Anterior cingulate cortex (tissue), 58 donors: Measurements from ENCODE around the gene RAPGEF2.

Experiments used
- DNase-seq, 58 donors: peaks; one replicate each; lab custom pipeline; 2025; lab: John Stamatoyannopoulos, UW

The RAPGEF2 gene

GRCh38 chr4:159382856-159383561 lies 280.1 kb downstream of the RAPGEF2 start:
- no peak for DNase-seq

GRCh38 chr4:159383562-159383931 lies 280.7 kb downstream of the RAPGEF2 start:
- DNase-seq, result no peak

- no peak for DNase-seq
These were observed 281.1 kb downstream of the RAPGEF2 start for GRCh38 chr4:159384017-159384416.

- DNase-seq, result no peak
These were observed 281.8 kb downstream of the RAPGEF2 start for GRCh38 chr4:159384632-159385031.

GRCh38 chr4:159386620-159387019 lies 283.7 kb downstream of the RAPGEF2 start:
- no peak for DNase-seq

- DNase-seq, result no peak
These were observed 286.9 kb downstream of the RAPGEF2 start for GRCh38 chr4:159389756-159390155.

- DNase-seq, result no peak
These were observed 287.8 kb downstream of the RAPGEF2 start for GRCh38 chr4:159390648-159391047.

- DNase-seq, result no peak
These were observed 292.8 kb downstream of the RAPGEF2 start for GRCh38 chr4:159395693-159396092.

GRCh38 chr4:159396151-159396550 lies 293.3 kb downstream of the RAPGEF2 start:
- no peak for DNase-seq

- no peak for DNase-seq
These were observed 295.4 kb downstream of the RAPGEF2 start for GRCh38 chr4:159398236-159398638.

DNA sequence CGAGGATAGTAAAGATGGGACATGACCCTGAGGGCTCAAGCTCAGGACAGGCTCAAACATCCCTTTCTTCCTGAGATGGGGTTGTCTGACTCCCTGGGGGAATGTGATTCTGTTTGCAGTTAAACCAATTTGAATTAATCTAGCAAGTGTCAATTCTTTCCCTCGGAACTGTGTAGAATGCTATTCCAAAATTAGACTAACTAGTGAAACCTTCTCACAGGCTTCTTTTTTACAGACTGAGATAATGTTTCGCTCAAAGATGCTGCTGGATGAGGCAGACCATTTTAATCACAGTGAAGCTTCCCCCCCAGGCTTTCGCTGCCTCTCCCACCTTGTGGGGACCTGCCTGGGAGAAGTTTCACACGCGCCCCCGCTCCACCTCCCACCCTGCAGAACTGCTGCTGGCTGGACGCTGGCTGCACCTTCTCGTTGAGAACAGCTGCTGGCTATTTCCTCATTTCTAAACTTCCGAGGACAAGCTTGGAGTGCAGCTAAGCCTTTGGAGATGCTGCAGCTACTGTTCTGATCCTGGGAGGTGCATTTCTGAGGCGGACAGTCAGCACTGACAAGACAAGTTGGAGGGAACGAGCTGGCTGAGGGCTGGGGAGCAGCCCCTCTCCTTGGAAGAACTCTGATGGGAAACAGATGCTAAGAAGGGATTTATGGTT lies 297.8 kb downstream of the RAPGEF2 start:
- peak in 38 of 58 donors; percentile 4 to 87 (median 36) for DNase-seq

- peak in 1 of 58 donors; percentile 43 for DNase-seq
These were observed 298.4 kb downstream of the RAPGEF2 start for GRCh38 chr4:159401226-159401712.

- no peak for DNase-seq
These were observed 299.0 kb downstream of the RAPGEF2 start for GRCh38 chr4:159401791-159402380.
